Kidney glomerular epithelial cell (primary cell): ENCODE results near the gene PIP5KL1.

ENCODE experiments used
- DNase-seq: peaks from one replicate; lab custom pipeline; 2025; lab: John Stamatoyannopoulos, UW

Gene PIP5KL1

GRCh38 chr9:127947841-127948710 is 17.5 kb upstream of the PIP5KL1 start:
- no peak for DNase-seq

GRCh38 chr9:127946728-127947127 is 16.2 kb upstream of the PIP5KL1 start:
- no peak for DNase-seq

- no peak for DNase-seq
Measured at GRCh38 chr9:127945942-127946341, 15.4 kb upstream of the PIP5KL1 start.

- DNase-seq: no peak
Measured at GRCh38 chr9:127945338-127945737, 14.8 kb upstream of the PIP5KL1 start.

GRCh38 chr9:127944586-127945218 is 14.1 kb upstream of the PIP5KL1 start:
- DNase-seq: no peak

GRCh38 chr9:127943731-127944144 is 13.2 kb upstream of the PIP5KL1 start:
- peak; percentile 10 for DNase-seq

- DNase-seq: no peak
Measured at GRCh38 chr9:127943011-127943662, 12.6 kb upstream of the PIP5KL1 start.

GRCh38 chr9:127942216-127943010 is 11.8 kb upstream of the PIP5KL1 start:
- peak; percentile 32 for DNase-seq

GRCh38 chr9:127941961-127942215 is 11.3 kb upstream of the PIP5KL1 start:
- no peak for DNase-seq

GRCh38 chr9:127941062-127941960 is 10.7 kb upstream of the PIP5KL1 start:
- DNase-seq: no peak

- DNase-seq: no peak
Measured at GRCh38 chr9:127940593-127940992, 10.0 kb upstream of the PIP5KL1 start.

- DNase-seq: no peak
Measured at GRCh38 chr9:127938298-127938690, 7.7 kb upstream of the PIP5KL1 start.

- peak; percentile 62 for DNase-seq
Measured at GRCh38 chr9:127937388-127938297, 7.1 kb upstream of the PIP5KL1 start, which contains the start of gene DPM2. TSS of gene DPM2 (minus strand) at chr9:127937854. CDS start at chr9:127937820, 34 bp downstream.

GRCh38 chr9:127937056-127937387 is 6.4 kb upstream of the PIP5KL1 start:
- no peak for DNase-seq

GRCh38 chr9:127936347-127936852 is 5.8 kb upstream of the PIP5KL1 start:
- no peak for DNase-seq

GRCh38 chr9:127935765-127936221 is 5.2 kb upstream of the PIP5KL1 start:
- no peak for DNase-seq

GRCh38 chr9:127934986-127935385 is 4.4 kb upstream of the PIP5KL1 start:
- DNase-seq: no peak

- DNase-seq: no peak
Measured at GRCh38 chr9:127934248-127934647, 3.7 kb upstream of the PIP5KL1 start.

- DNase-seq: peak; percentile 58
Measured at GRCh38 chr9:127931092-127931881, 710 bp upstream of the PIP5KL1 start.
